Measurements from ENCODE around the gene BCR. TPM values are rescaled to one million over a fixed set of nuclear protein-coding genes. Genes with fewer than 3 reads are reported as not detected.
A peak's percentile ranks its signal among the peaks of the same experiment; 100 is the strongest.

The BCR gene
- total RNA-seq, 1 experiment from 2014 or later = 77.0 TPM

- no peak overlapping the region for H3K27ac ChIP-seq (ENCODE audit: insufficient read length, low read depth, low read length)
These were observed 85.0 kb downstream of the BCR start for GRCh38 chr22:23265368-23265700.

More at GRCh38 chr22:23265368-23265700, 85.0 kb downstream of the BCR start:
- H2AFZ ChIP-seq (ENCODE audit: low read length) = no peak overlapping the region
- H3K4me2 ChIP-seq (ENCODE audit: insufficient read depth, insufficient read length, low read length) = no peak overlapping the region
- no peak overlapping the region for H2BK120ac ChIP-seq (ENCODE audit: low read depth, low read length, poor library complexity, severe bottlenecking)
- peaks cover 27 to 74% (median 37%) of the 10 kb centered on the region in 3 experiments; a peak in 6 of 7 replicates for H3K36me3 Mint-ChIP-seq (ENCODE audit: insufficient read depth in 1 of 3, low read depth in 3 of 3)
- DNase-seq = no peak
- no peak overlapping the region for H3K4me3 Mint-ChIP-seq
- H3K18ac ChIP-seq (ENCODE audit: insufficient read length, low read depth, low read length) = no peak overlapping the region
- H4K20me1 ChIP-seq (ENCODE audit: control insufficient read depth, insufficient read depth, insufficient read length) = no peaks in the 10 kb centered on the region
- H3K4me1 ChIP-seq (ENCODE audit: insufficient read depth, low read length) = peaks cover 8% of the 10 kb centered on the region; the same call in 1 of the 2 replicates
- H3T11ph ChIP-seq (ENCODE audit: low read length) = no peak overlapping the region
- no peaks in the 10 kb centered on the region; the same call in 1 of the 2 replicates for H3K79me2 ChIP-seq (ENCODE audit: insufficient read depth, low read length)
- no peak overlapping the region for H4K91ac ChIP-seq (ENCODE audit: insufficient read length, low read depth, low read length)
- H3K9me3 Mint-ChIP-seq = no peaks in the 10 kb centered on the region
- H2BK12ac ChIP-seq (ENCODE audit: insufficient read length, low read depth, low read length) = no peak overlapping the region
- H2AK5ac ChIP-seq (ENCODE audit: insufficient read length, low read length) = no peak overlapping the region
- no peak for TF ChIP-seq CTCF (conservative IDR thresholded peaks at IDR 0.05)
- no peaks in the 10 kb centered on the region for H3K79me1 ChIP-seq (ENCODE audit: insufficient read depth, low read depth, low read length, poor library complexity, severe bottlenecking)
- H3K23me2 ChIP-seq (ENCODE audit: insufficient read length, low read depth, low read length, poor library complexity, severe bottlenecking) = no peaks in the 10 kb centered on the region
- no peak overlapping the region for H2BK15ac ChIP-seq (ENCODE audit: low read depth, low read length)
- H3K27ac Mint-ChIP-seq = peak overlapping the region in 1 of 3 experiments; percentile 55; a peak in 1 of 7 replicates
- no peak overlapping the region for H3K23ac ChIP-seq (ENCODE audit: insufficient read length, low read depth, low read length)
- no peak overlapping the region for H4K8ac ChIP-seq (replicated peaks; ENCODE audit: insufficient read length, low read depth, low read length)
- no peaks in the 10 kb centered on the region for H3K27me3 ChIP-seq (ENCODE audit: insufficient read depth, low read length)
- H3K14ac ChIP-seq (ENCODE audit: insufficient read depth, low read length) = no peak overlapping the region
- WGBS (ENCODE audit: extremely low coverage, insufficient read length, low lambda C conversion rate) = no CpG with 5 or more reads among the region's 7 CpGs
- H2BK20ac ChIP-seq (ENCODE audit: low read depth, low read length, poor library complexity, severe bottlenecking) = no peak overlapping the region
- H3K27me3 Mint-ChIP-seq (ENCODE audit: low read depth) = no peaks in the 10 kb centered on the region
- no peak overlapping the region for H3K9ac ChIP-seq (ENCODE audit: extremely low read depth, insufficient read length, low read length)
- H3K56ac ChIP-seq (ENCODE audit: insufficient read length, low read depth, low read length) = no peak overlapping the region
- H3K4me1 Mint-ChIP-seq = peaks cover 42 to 58% of the 10 kb centered on the region in 2 experiments
- no peak overlapping the region for H3K4ac ChIP-seq (ENCODE audit: low read depth, low read length)
- no peak overlapping the region for H2BK5ac ChIP-seq (ENCODE audit: insufficient read length, low read length)
- H3K9me3 ChIP-seq (ENCODE audit: control insufficient read depth, low read depth, low read length) = no peaks in the 10 kb centered on the region
- no peak overlapping the region for H4K5ac ChIP-seq (ENCODE audit: insufficient read length, low read depth, low read length)
